SKM-1 (cell line): Measurements from ENCODE around the gene RNF126.
"Not testable (repeated sequence)": the region's sequence is repeated elsewhere in the genome, so short reads cannot be mapped to it uniquely, and the experiment has no call there.

Experiments
- DNase-seq: peaks from one replicate; lab custom pipeline; 2025; ENCODE audit not compliant: unreplicated experiment; lab: John Stamatoyannopoulos, UW

The RNF126 gene

GRCh38 chr19:686589-687297 is 23.7 kb upstream of the RNF126 start:
- DNase-seq = no peak

- no peak for DNase-seq
These were observed 22.5 kb upstream of the RNF126 start for GRCh38 chr19:685454-685931.

- DNase-seq = no peak
These were observed 19.8 kb upstream of the RNF126 start for GRCh38 chr19:682678-683320.

GRCh38 chr19:681029-682019 is 18.3 kb upstream of the RNF126 start:
- no peak for DNase-seq

GRCh38 chr19:680287-681028 is 17.4 kb upstream of the RNF126 start:
- peak; percentile 97 for DNase-seq

- no peak for DNase-seq
These were observed 16.6 kb upstream of the RNF126 start for GRCh38 chr19:679418-680286.

- no peak for DNase-seq
These were observed 15.9 kb upstream of the RNF126 start for GRCh38 chr19:678791-679388.

GRCh38 chr19:677601-678436 is 14.8 kb upstream of the RNF126 start:
- DNase-seq = no peak

- DNase-seq = no peak
These were observed 14.2 kb upstream of the RNF126 start for GRCh38 chr19:677201-677600.

- no peak for DNase-seq
These were observed 13.5 kb upstream of the RNF126 start, which contains the start of gene FSTL3 for GRCh38 chr19:676339-677105. Gene FSTL3 (plus strand): TSS chr19:676392. CDS start chr19:676424, 32 bp downstream.

GRCh38 chr19:676007-676338 is 13.0 kb upstream of the RNF126 start:
- no peak for DNase-seq

GRCh38 chr19:674282-675151 is 11.5 kb upstream of the RNF126 start:
- no peak for DNase-seq

GRCh38 chr19:670609-671075 is 7.6 kb upstream of the RNF126 start:
- DNase-seq = no peak

GRCh38 chr19:668675-669434 is 5.8 kb upstream of the RNF126 start:
- not testable (repeated sequence) for DNase-seq

- not testable (repeated sequence) for DNase-seq
These were observed 4.1 kb upstream of the RNF126 start for GRCh38 chr19:666985-667573.
